GM19023 (cell line): ENCODE data around the gene TEKTIP1.
"Not testable (repeated sequence)": the region's sequence is repeated elsewhere in the genome, so short reads cannot be mapped to it uniquely, and the experiment has no call there.

ENCODE experiments used
- ATAC-seq: cut with Tn5 transposase; IDR thresholded peaks from one replicate; pipeline ENCODE4 v1.9.1; 2021; ENCODE audit warnings: mild to moderate bottlenecking, moderate library complexity; ENCODE audit not compliant: unreplicated experiment

The TEKTIP1 gene

GRCh38 chr19:3581792-3582191, 42.8 kb downstream of the TEKTIP1 start:
- ATAC-seq: not testable (repeated sequence)

GRCh38 chr19:3584036-3584802, 45.2 kb downstream of the TEKTIP1 start:
- ATAC-seq: not testable (repeated sequence)

DNA sequence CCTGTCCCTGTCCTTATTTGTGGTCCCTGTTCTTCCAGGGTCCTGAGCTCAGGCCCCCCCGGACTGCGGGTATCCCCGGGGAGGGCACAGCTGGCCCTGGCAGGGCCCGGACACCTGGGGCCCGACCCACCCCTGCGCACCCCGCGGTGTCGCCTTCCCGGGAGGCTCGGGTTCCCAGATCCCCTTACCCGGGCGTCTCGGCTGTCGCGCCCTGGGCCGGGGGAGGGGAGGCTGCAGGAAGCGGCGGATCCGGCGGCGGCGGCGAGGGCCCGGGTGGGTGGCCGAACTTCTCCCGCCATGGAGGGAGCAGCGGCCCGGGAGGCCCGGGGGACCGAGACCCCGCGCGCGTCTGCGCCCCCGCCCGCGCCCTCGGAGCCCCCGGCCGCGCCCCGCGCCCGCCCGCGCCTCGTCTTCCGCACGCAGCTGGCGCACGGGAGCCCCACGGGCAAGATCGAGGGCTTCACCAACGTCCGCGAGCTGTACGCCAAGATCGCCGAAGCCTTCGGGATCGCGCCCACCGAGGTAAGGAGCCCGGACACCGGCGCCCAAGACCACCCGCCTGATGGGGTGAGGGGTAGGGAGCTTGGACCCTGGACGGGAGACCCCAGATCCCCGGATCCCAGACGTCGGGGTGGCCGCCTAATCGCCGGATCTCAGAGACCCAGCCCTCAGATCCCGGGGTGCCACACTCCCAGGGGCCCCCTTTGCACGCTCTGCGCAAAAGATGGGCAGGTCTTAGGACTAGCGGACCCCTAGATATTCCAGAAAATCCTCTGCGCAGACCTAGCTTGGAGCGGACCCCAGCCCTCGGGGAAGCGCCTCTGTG, 46.5 kb downstream of the TEKTIP1 start, which contains the start of gene GIPC3:
TSS of gene GIPC3 (plus strand) at position 178 of the 826 bp plus-strand sequence. CDS start at position 298, 120 bp downstream.
- ATAC-seq: no peak

GRCh38 chr19:3586127-3586626, 47.2 kb downstream of the TEKTIP1 start:
- ATAC-seq: no peak

- ATAC-seq: no peak
These were observed 47.9 kb downstream of the TEKTIP1 start for GRCh38 chr19:3586707-3587346.

DNA sequence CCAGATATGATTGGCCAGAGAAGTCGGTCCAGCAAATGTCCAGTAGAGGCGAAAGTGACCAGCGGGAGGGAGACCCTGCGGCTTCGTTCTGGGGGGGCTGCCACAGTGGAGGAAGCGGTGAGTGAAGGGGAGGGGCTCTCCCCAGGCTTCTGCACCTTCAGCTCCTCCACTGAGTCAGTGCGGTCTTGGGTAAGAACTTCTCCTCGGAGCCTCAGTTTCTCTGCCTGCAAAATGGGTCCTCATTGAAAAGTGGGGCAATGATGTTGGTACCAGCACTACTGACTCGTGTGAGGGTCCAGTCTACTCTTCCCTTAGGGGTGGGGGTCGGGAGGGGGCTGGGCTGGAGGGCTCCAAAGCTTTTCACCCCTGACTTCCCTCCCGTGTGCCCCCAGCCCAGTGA, 50.5 kb downstream of the TEKTIP1 start:
- ATAC-seq: no peak

DNA sequence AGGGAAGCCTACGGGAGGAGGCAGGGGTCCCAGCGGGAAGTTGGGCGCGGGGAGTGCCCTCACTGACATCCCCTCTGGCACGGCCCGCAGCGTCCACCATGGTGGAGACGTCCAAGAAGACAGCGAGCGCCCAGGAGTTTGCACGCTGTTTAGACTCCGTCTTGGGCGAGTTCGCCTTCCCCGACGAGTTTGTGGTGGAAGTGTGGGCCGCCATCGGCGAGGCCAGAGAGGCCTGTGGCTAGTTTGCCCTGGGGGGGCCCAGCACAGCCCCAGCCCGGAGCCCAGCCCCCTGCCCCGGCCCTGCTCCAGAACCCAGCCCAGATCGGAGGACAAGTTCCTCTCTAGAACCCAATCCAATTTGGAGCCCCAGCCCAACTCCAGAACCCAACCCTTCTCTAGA, 51.0 kb downstream of the TEKTIP1 start:
- ATAC-seq: no peak

DNA sequence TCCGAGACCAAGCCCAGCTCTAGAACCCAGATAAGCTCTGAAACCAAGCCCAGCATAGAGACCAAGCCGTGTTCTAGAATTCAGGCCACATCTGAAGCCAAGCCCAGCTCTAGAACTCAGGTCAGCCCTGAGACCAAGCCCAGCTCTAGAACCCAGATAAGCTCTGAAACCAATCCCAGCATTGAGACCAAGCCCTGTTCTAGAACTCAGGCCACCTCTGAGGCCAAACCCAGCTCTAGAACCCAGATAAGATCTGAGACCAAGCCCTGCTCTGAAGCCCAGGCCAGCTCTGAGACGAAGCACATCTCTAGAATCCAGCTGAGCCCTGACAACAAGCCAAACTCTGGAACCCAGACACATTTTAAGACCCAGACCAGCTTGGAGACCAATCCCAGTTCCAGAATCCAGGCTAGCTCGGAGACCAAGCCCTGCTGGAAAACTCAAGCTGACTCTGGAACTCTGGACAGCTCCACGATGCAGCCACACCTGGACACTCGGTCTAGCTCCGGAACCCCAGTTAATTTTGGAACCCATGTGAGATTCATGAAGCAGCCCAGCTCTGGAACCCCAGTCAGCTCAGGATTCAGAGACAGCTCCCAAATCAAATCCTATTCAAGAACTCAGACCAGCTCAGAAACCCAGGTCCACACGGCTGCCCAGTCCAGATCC, 52.2 kb downstream of the TEKTIP1 start:
- no peak for ATAC-seq

DNA sequence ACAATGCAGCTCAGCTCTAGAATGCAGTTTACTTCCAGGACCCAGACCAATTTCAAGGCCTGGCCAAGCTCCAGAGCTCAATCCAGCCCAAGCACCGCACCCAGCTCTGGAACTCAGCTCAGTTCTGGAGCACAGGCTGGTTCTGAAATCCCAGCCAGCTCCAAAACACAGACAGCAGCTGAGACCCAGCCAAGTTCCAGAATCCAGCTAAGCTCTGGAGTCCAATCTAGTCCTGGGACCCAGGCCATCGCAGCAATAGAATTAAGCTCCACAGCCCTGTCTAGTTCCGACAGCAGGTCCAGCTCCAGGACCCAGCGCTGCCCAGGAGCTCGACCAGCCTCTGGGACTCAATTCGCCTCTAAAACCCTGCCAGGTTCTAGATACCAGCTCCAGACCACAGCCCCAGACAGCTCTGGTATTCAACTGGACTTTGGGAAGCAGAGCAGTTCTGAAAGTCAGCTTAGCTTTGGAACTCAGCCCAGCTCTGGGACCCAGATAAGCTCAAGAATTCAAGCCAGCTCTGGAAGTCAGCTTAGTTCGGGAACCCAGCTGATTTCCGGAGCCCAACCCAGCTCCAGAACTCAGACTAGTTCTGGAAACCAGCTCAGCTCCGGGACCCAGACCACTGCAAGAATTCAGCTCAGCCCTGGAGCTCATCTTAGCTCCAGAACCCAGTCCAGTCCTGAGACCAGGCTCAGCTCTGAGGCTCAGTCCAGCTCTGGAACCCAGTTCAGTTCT, 53.1 kb downstream of the TEKTIP1 start:
- ATAC-seq: no peak

- no peak for ATAC-seq
These were observed 54.2 kb downstream of the TEKTIP1 start for GRCh38 chr19:3593156-3593555.
